Esophagus squamous epithelium (tissue), 5 donors: ENCODE measurements around the gene HLA-DOB. TPM values are rescaled to one million over a fixed set of nuclear protein-coding genes. Genes with fewer than 3 reads are reported as not detected.

Experiments used
- DNase-seq: peaks from one replicate; lab custom pipeline; 2025; lab: John Stamatoyannopoulos, UW
- H3K27ac ChIP-seq, 4 donors: fragments of 200-600 bp; sonication (generic); one replicate each; pipeline ENCODE4 v1.5.1; 2016 to 2019; ENCODE audit warnings: mild to moderate bottlenecking in 1 of 4
- H3K27me3 ChIP-seq, 4 donors: fragments of 200-600 bp; sonication (generic); 1 replicate in 3 of 4; 2 replicates in 1 of 4; pipeline versions ENCODE4 v1.5.1 to v1.6.0; 2017 to 2021; ENCODE audit warnings: antibody characterized with exemption in 1 of 4
- H3K36me3 ChIP-seq, 3 donors: fragments of 200-600 bp; sonication (generic); one replicate each; pipeline ENCODE4 v1.5.1; 2016 to 2019
- H3K4me1 ChIP-seq, 3 donors: fragments of 200-600 bp; sonication (generic); one replicate each; pipeline ENCODE4 v1.5.1; 2017 to 2019
- H3K4me3 ChIP-seq, 4 donors: fragments of 200-600 bp; sonication (generic); 1 replicate in 3 of 4; 2 replicates in 1 of 4; pipeline ENCODE4 v1.5.1; 2016 to 2019; ENCODE audit warnings: mild to moderate bottlenecking in 2 of 4, moderate library complexity in 1 of 4
- H3K9me3 ChIP-seq, 3 donors: fragments of 200-600 bp; sonication (generic); one replicate each; pipeline ENCODE4 v1.5.1; 2016 to 2019
- POLR2A ChIP-seq, 4 donors: fragments of 450-650 bp; IDR thresholded peaks; one replicate each; pipeline ENCODE4 v1.6.1; 2017; ENCODE audit warnings: antibody characterized with exemption in 4 of 4, mild to moderate bottlenecking in 4 of 4, moderate library complexity in 3 of 4
- WGBS, 2 donors: methylation state at CpG; one replicate each; pipeline ENCODE4 v1.1.5; 2018; 5-methylcytosine and 5-hydroxymethylcytosine counted together
- intact Hi-C: fragments of 100-400 bp; cut with DNase I; formaldehyde crosslinking; loops from one replicate; pipeline ENCODE4 v1.15.0; 2022
- total RNA-seq, 4 donors: library from RNA; depleted of rRNA; stranded (reverse); fragments of >200 nt; gene quantifications; one replicate each; pipeline ENCODE4 v1.1.0, GENCODE V29; 2016
- TF ChIP-seq, protein P1 (sequence below), 6 experiments: fragments of 450-650 bp in 4 of 6; fragments of 200-600 bp in 2 of 6; sonication (generic) in 2 of 6; IDR thresholded peaks; one replicate each; pipeline ENCODE4 v1.5.1; 2016 to 2019; ENCODE audit warnings: antibody characterized with exemption in 6 of 6, mild to moderate bottlenecking in 4 of 6, moderate library complexity in 4 of 6
- donor health status: DM: yes; HTN: yes; CAD: no.

HLA-DOB gene
- total RNA-seq, 4 donors from 2014 or later: 0.34 to 3.6 (median 0.74) TPM

DNA sequence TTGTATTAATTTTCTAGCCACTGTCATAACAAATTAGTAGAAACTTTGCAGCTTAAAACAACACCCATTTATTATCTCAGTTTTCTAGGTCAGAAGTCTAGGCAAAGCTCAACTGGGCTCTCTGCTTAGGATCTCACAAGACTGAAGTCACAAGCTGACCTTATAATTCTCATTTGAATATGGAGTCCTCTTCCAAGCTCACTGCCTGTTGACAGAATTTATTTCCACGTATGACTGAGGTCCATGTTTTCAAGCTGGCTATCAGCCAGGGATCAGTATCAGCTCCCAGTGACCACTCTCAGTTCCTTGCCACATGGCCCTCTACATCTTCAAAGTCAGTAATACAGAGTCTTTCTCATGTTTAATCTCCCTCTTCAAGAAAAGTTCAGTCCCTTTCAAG lies 41.7 kb downstream of the HLA-DOB start:
- peaks cover 0 to 7% (median 3%) of the 10 kb centered on the region in 3 donors for H3K4me1 ChIP-seq
- intact Hi-C loops: no loop called here
- H3K27me3 ChIP-seq: peaks cover 0 to 39% (median 0%) of the 10 kb centered on the region in 4 donors
- H3K27ac ChIP-seq: no peak overlapping the region
- H3K4me3 ChIP-seq: no peak overlapping the region
- TF ChIP-seq POLR2A (IDR thresholded peaks at IDR 0.05): no peak
- TF ChIP-seq, protein P1, sequence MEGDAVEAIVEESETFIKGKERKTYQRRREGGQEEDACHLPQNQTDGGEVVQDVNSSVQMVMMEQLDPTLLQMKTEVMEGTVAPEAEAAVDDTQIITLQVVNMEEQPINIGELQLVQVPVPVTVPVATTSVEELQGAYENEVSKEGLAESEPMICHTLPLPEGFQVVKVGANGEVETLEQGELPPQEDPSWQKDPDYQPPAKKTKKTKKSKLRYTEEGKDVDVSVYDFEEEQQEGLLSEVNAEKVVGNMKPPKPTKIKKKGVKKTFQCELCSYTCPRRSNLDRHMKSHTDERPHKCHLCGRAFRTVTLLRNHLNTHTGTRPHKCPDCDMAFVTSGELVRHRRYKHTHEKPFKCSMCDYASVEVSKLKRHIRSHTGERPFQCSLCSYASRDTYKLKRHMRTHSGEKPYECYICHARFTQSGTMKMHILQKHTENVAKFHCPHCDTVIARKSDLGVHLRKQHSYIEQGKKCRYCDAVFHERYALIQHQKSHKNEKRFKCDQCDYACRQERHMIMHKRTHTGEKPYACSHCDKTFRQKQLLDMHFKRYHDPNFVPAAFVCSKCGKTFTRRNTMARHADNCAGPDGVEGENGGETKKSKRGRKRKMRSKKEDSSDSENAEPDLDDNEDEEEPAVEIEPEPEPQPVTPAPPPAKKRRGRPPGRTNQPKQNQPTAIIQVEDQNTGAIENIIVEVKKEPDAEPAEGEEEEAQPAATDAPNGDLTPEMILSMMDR (IDR thresholded peaks at IDR 0.05): no peak
- no peaks in the 10 kb centered on the region for H3K9me3 ChIP-seq
- H3K36me3 ChIP-seq: no peaks in the 10 kb centered on the region
- no peak for DNase-seq
- WGBS, 2 donors: 12 to 30% methylated on average over 1 of the region's 1 CpG

DNA sequence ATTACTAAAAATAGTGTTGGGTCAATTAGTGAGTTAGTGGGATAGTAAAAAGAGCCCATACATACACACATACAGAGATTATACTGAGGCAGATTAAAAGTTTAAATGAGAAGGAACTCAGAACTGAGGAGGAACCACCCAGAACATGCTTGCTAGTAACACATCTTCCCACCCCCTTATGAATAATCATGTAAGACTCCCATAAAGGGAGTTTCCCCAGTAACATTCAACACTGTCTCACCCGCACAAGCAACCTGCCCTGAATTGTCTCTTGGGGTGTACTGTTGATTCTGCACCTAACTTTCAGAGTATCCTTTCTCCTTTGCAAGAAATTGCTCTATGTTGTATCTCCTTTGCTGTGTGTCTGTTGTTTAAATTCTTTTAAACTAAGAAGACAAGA lies 42.4 kb downstream of the HLA-DOB start:
- no peak overlapping the region for H3K27ac ChIP-seq
- no peaks in the 10 kb centered on the region for H3K36me3 ChIP-seq
- intact Hi-C loops: no loop called here
- H3K4me1 ChIP-seq: peaks cover 0 to 7% (median 3%) of the 10 kb centered on the region in 3 donors
- WGBS, 2 donors: 17 to 56% methylated on average over 1 of the region's 1 CpG
- no peak overlapping the region for H3K4me3 ChIP-seq
- no peaks in the 10 kb centered on the region for H3K9me3 ChIP-seq
- TF ChIP-seq, protein P1 (IDR thresholded peaks at IDR 0.05): no peak
- no peak for TF ChIP-seq POLR2A (IDR thresholded peaks at IDR 0.05)
- DNase-seq: no peak
- peaks cover 0 to 40% (median 0%) of the 10 kb centered on the region in 4 donors for H3K27me3 ChIP-seq

DNA sequence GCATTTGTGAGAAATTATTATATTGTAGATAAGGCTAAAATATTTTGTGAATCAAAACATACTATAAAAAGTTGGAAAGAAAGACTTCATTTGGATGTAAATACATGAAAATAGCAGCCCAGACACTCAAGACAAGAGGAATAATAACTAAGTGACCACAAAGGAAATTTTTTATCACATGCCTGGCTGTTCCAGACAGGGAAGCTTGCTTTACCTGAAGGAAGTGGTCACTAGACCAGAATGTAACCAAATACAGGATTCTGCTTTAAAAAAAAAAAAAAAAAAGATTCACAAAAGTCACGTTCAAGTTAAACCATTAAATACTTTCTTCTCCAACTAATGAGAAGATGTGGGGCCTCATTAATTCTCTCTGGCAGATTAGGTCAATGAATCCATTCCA lies 44.1 kb downstream of the HLA-DOB start:
- peaks cover 0 to 7% (median 3%) of the 10 kb centered on the region in 3 donors for H3K4me1 ChIP-seq
- no peak for DNase-seq
- TF ChIP-seq, protein P1 (IDR thresholded peaks at IDR 0.05): no peak
- no peak for TF ChIP-seq POLR2A (IDR thresholded peaks at IDR 0.05)
- H3K4me3 ChIP-seq: no peak overlapping the region
- H3K36me3 ChIP-seq: no peaks in the 10 kb centered on the region
- intact Hi-C loops: no loop called here
- no peak overlapping the region for H3K27ac ChIP-seq
- H3K9me3 ChIP-seq: no peaks in the 10 kb centered on the region
- 26 to 47% methylated on average over 1 of the region's 1 CpG for WGBS, 2 donors
- H3K27me3 ChIP-seq: peaks cover 0 to 52% (median 0%) of the 10 kb centered on the region in 4 donors

DNA sequence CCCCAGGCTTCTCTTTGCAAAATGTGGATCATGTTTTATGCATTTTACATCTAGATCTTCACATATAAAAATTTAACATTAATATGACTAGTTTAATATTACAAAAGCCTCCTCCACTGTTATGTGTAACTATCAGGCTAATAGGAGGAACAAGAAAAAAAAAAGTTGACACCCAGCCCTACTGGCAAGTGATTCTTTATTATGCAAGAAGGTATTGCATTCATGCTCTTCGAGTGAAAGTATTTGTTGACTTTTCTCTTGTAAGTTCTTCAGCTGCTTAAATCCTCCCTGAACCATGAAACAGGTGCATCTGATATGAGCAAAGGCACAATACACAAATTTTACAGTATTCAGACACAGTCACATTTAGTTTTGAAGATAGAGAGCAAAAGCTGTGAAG lies 52.8 kb downstream of the HLA-DOB start:
- 12 to 15% methylated on average over 1 of the region's 1 CpG for WGBS, 2 donors
- intact Hi-C loops: no loop called here
- TF ChIP-seq POLR2A (IDR thresholded peaks at IDR 0.05): no peak
- TF ChIP-seq, protein P1 (IDR thresholded peaks at IDR 0.05): no peak

DNA sequence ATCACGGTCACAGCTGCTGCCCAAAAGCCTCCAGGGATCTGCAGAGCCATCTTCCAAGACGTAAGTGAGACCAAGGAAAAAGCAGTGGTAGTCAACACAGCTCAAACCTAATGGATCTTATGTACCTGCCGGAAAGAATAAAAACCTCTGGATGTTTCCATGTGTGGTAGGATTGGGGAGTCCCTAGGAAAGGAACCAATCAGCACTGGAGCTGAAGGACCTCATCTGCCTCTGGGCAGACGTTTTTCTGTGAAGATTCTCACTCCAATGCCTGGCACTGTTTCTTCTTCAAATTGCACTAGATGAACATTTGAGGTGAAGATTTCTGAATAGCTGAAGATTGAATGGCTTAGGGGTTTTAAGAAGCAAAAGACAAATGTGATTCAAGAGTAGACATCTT lies 53.4 kb downstream of the HLA-DOB start, which contains the start of gene HLA-DQB2:
Gene HLA-DQB2 (minus strand): TSS at position 112 of the 400 bp plus-strand sequence. CDS start 62 bp downstream, at position 50.
- DNase-seq: no peak
- H3K27me3 ChIP-seq: peaks cover 0 to 92% (median 2%) of the 10 kb centered on the region in 4 donors
- no peaks in the 10 kb centered on the region for H3K9me3 ChIP-seq
- intact Hi-C loops: no loop called here
- H3K4me3 ChIP-seq: no peak within 1 kb of the TSS
- 42 to 46% methylated on average over 2 to 4 of the region's 4 CpGs for WGBS, 2 donors
- H3K27ac ChIP-seq: no peak within 1 kb of the TSS
- H3K4me1 ChIP-seq: no peaks in the 10 kb centered on the region
- no peak for TF ChIP-seq POLR2A (IDR thresholded peaks at IDR 0.05)
- TF ChIP-seq, protein P1 (IDR thresholded peaks at IDR 0.05): no peak
- H3K36me3 ChIP-seq: no peaks in the 10 kb centered on the region

More for the DNA sequence above, 52.8 kb downstream of the HLA-DOB start:
- H3K27me3 ChIP-seq: peaks cover 0 to 94% (median 2%) of the 10 kb centered on the region in 4 donors
- no peak for DNase-seq
- H3K27ac ChIP-seq: no peak overlapping the region
- no peak overlapping the region for H3K4me3 ChIP-seq
- H3K9me3 ChIP-seq: no peaks in the 10 kb centered on the region
- H3K36me3 ChIP-seq: no peaks in the 10 kb centered on the region
- H3K4me1 ChIP-seq: no peaks in the 10 kb centered on the region

Other genes starting within 250 kb of the HLA-DOB start
- gene HLA-DRB1, start 227.2 kb downstream of the HLA-DOB start, total RNA-seq: 10 to 100 TPM in 3 of 4 donors, 1 to 10 TPM in 1; 3.7 to 68.8 (median 22.4) TPM
- 1 to 10 TPM in 3 of 4 donors, under 1 TPM in 1; 0.31 to 9.0 (median 5.1) TPM for gene HLA-DQA1, start 179.6 kb downstream of the HLA-DOB start, total RNA-seq
- gene HLA-DQB1, start 150.3 kb downstream of the HLA-DOB start, total RNA-seq: 1 to 10 TPM in 2 of 4 donors, under 1 TPM in 2; 0.13 to 9.3 (median 1.5) TPM
- gene HLA-DQA2, start 75.6 kb downstream of the HLA-DOB start, total RNA-seq: 1 to 10 TPM in 1 of 4 donors, under 1 TPM in 2, not detected in 1; 0.38 to 2.3 (median 0.91) TPM
- gene HLA-DQB2, start 53.5 kb downstream of the HLA-DOB start, total RNA-seq: 1 to 10 TPM in 3 of 4 donors, not detected in 1; 1.7 to 7.8 (median 4.7) TPM
- gene TAP2, start 21.7 kb upstream of the HLA-DOB start, total RNA-seq: 10 to 100 TPM; 25.4 to 28.3 (median 26.7) TPM
- 100 to 1,000 TPM in 1 of 4 donors, 10 to 100 TPM in 3; 21.6 to 135 (median 42.2) TPM for gene PSMB8, start 27.0 kb upstream of the HLA-DOB start, total RNA-seq
- 10 to 100 TPM; 31.7 to 95.5 (median 40.3) TPM for gene TAP1, start 36.7 kb upstream of the HLA-DOB start, total RNA-seq
- 10 to 100 TPM in 2 of 4 donors, 1 to 10 TPM in 2; 5.2 to 93.7 (median 12.0) TPM for gene PSMB9, start 37.2 kb upstream of the HLA-DOB start, total RNA-seq
- 10 to 100 TPM in 2 of 4 donors, 1 to 10 TPM in 2; 3.4 to 24.8 (median 9.2) TPM for gene HLA-DMB, start 124.0 kb upstream of the HLA-DOB start, total RNA-seq
- 10 to 100 TPM in 2 of 4 donors, 1 to 10 TPM in 2; 4.7 to 36.4 (median 12.6) TPM for gene HLA-DMA, start 136.1 kb upstream of the HLA-DOB start, total RNA-seq
- 100 to 1,000 TPM; 110 to 152 (median 132) TPM for gene BRD2, start 151.6 kb upstream of the HLA-DOB start, total RNA-seq
- gene HLA-DOA, start 192.6 kb upstream of the HLA-DOB start, total RNA-seq: 1 to 10 TPM in 2 of 4 donors, under 1 TPM in 2; 0.61 to 9.7 (median 1.6) TPM